CD4-positive, alpha-beta T cell (primary cell): Measurements from ENCODE around the gene MAGEA6. TPM values are rescaled to one million over a fixed set of nuclear protein-coding genes. Genes with fewer than 3 reads are reported as not detected.
"Not testable (repeated sequence)": the region's sequence is repeated elsewhere in the genome, so short reads cannot be mapped to it uniquely, and the experiment has no call there.

Source experiments
- ATAC-seq: fragments of 200-7000 bp; cut with Tn5 transposase; one replicate; pipeline ENCODE4 v1.10.0; 2022; ENCODE audit warnings: mild to moderate bottlenecking; ENCODE audit not compliant: poor library complexity
- CTCF ChIA-PET: fragments of 350-600 bp; sonication (Branson Sonifier 250); formaldehyde crosslinking; loops from one replicate; lab custom pipeline; 2021; ENCODE audit warnings: antibody characterized with exemption, inconsistent platforms; lab: Charles Lee
- POLR2A ChIA-PET: fragments of 350-600 bp; sonication (Branson Sonifier 250); formaldehyde crosslinking; loops from one replicate; lab custom pipeline; 2021; ENCODE audit warnings: antibody characterized with exemption, inconsistent platforms; lab: Charles Lee
- DNase-seq, 14 experiments: peaks; one replicate each; pipeline ENCODE4 v3.0.0-alpha.2; 2013 to 2020; ENCODE audit warnings: mixed read lengths in 2 of 14
- H3K27ac ChIP-seq, 2 donors: one replicate each; pipeline versions ENCODE4 v1.5.1 to v1.7.0; 2013; ENCODE audit warnings: low read length in 2 of 2, low read depth in 1 of 2, mild to moderate bottlenecking in 1 of 2
- H3K27me3 ChIP-seq, 2 experiments: 1 replicate in 1 of 2; 2 replicates in 1 of 2; pipeline versions ENCODE4 v1.6.1 to v1.7.0; 2013; ENCODE audit warnings: low read length in 2 of 2, control low read depth in 1 of 2, mild to moderate bottlenecking in 1 of 2, moderate library complexity in 1 of 2; ENCODE audit not compliant: insufficient read depth in 2 of 2, control insufficient read depth in 1 of 2
- H3K36me3 ChIP-seq: one replicate; pipeline ENCODE4 v1.6.1; 2013; ENCODE audit warnings: low read length, control low read depth; ENCODE audit not compliant: insufficient read depth
- H3K4me1 ChIP-seq: one replicate; pipeline ENCODE4 v1.6.1; 2013; ENCODE audit warnings: low read length, control low read depth; ENCODE audit not compliant: insufficient read depth
- H3K4me3 ChIP-seq: one replicate; pipeline ENCODE4 v1.5.1; 2013; ENCODE audit warnings: mild to moderate bottlenecking, low read length, moderate library complexity
- H3K9me3 ChIP-seq, 2 experiments: 1 replicate in 1 of 2; 2 replicates in 1 of 2; pipeline versions ENCODE4 v1.6.1 to v1.7.0; 2013; ENCODE audit warnings: low read length in 2 of 2, mild to moderate bottlenecking in 2 of 2, control low read depth in 1 of 2, moderate library complexity in 1 of 2; ENCODE audit not compliant: control insufficient read depth in 1 of 2, insufficient read depth in 1 of 2
- H3K27ac Mint-ChIP-seq: one replicate; pipeline ENCODE4 v1.8.0; 2020; ENCODE audit warnings: mixed read lengths
- H3K27me3 Mint-ChIP-seq: one replicate; pipeline ENCODE4 v1.8.0; 2021; ENCODE audit warnings: mixed read lengths
- H3K36me3 Mint-ChIP-seq: one replicate; pipeline ENCODE4 v1.8.0; 2021; ENCODE audit warnings: low read depth, mixed read lengths
- H3K4me1 Mint-ChIP-seq: one replicate; pipeline ENCODE4 v1.8.0; 2021; ENCODE audit warnings: low read depth, mixed read lengths
- H3K4me3 Mint-ChIP-seq: one replicate; pipeline ENCODE4 v1.8.0; 2020; ENCODE audit warnings: mild to moderate bottlenecking, mixed read lengths
- H3K9me3 Mint-ChIP-seq: one replicate; pipeline ENCODE4 v1.8.0; 2020; ENCODE audit warnings: mixed read lengths
- intact Hi-C, 2 experiments: fragments of 100-400 bp; cut with DNase I in 1 of 2; cut with micrococcal nuclease in 1 of 2; formaldehyde crosslinking; loops; one replicate each; pipeline versions ENCODE4 v1.15.1 to v1.9.0; 2023 to 2025; cut with DNase I, micrococcal nuclease
- polyA plus RNA-seq, 2 donors: library from polyadenylated mRNA; unstranded; fragments of 120-200 nt; gene quantifications; one replicate each; pipeline ENCODE4 v1.2.1, GENCODE V29; 2013
- total RNA-seq, 174 experiments: library from RNA in 2 of 174; stranded (reverse) in 2 of 174; gene quantifications; one replicate each; pipeline ENCODE4 v1.2.3 and lab custom pipeline; 2021 to 2026
- TF ChIP-seq, protein P1 (sequence below): fragments of 200-600 bp; IDR thresholded peaks from one replicate; pipeline ENCODE4 v1.8.0; 2022; ENCODE audit warnings: antibody characterized with exemption, mild to moderate bottlenecking

The MAGEA6 gene, protein sequence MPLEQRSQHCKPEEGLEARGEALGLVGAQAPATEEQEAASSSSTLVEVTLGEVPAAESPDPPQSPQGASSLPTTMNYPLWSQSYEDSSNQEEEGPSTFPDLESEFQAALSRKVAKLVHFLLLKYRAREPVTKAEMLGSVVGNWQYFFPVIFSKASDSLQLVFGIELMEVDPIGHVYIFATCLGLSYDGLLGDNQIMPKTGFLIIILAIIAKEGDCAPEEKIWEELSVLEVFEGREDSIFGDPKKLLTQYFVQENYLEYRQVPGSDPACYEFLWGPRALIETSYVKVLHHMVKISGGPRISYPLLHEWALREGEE
- total RNA-seq, result not detected
- not detected for polyA plus RNA-seq (2013, experiment 1 of 2)
- not detected for polyA plus RNA-seq (2013, experiment 2 of 2)
- total RNA-seq (lab: John Stamatoyannopoulos, UW), result 0 to 0.07 (median 0) reads per million in 172 experiments

- intact Hi-C loops, POLR2A ChIA-PET, H3K4me3 ChIP-seq, H3K27ac Mint-ChIP-seq, H3K27me3 ChIP-seq, H3K36me3 ChIP-seq, DNase-seq, CTCF ChIA-PET, H3K4me3 Mint-ChIP-seq, H3K36me3 Mint-ChIP-seq, H3K4me1 ChIP-seq, ATAC-seq, H3K9me3 ChIP-seq, H3K9me3 Mint-ChIP-seq, H3K27ac ChIP-seq, H3K27me3 Mint-ChIP-seq, H3K4me1 Mint-ChIP-seq: not testable (repeated sequence)
Observed at GRCh38 chrX:152769549-152770289, at the start of gene MAGEA6. Gene MAGEA6, minus strand, starts transcription at chrX:152769689. Its CDS starts 2,039 bp downstream, at chrX:152767650.

DNA sequence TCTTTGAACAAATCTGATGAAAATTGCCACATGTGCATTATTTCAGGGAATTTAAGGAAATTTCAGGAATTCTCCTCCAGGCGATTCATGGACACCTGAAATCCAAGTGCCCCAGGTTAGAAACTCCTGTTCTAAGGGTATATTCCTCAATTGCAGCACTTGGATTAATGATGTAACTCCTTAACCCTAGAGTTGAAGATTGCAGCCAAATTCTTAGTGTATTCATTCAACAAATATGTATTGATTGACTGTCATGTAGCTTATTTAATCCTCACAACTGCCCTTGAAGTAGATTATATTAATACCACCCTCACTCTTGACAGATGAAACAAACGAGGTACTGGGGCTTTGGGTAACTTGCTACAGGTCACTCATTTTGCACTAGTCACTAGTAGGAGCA, 49.8 kb upstream of the MAGEA6 start:
- H3K4me3 Mint-ChIP-seq, result no peak overlapping the region
- no peak overlapping the region for H3K27ac Mint-ChIP-seq
- Histone ChIP-seq H3K4me1 (no peaks in the 10 kb centered on the region), H3K9me3 (no peaks in the 10 kb centered on the region), H3K36me3 (no peaks in the 10 kb centered on the region), H3K27me3 (peaks cover 2 to 10% of the 10 kb centered on the region in 2 experiments), H3K27ac (no peak overlapping the region), H3K4me3 (no peak overlapping the region)
- peaks cover 8% of the 10 kb centered on the region for H3K27me3 Mint-ChIP-seq
- intact Hi-C loops, result loop anchor here in 1 of 2 experiments (5.0 kb wide), 1 partner anchor 1667 kb away; no protein-coding TSS in a partner anchor
- H3K9me3 Mint-ChIP-seq, result no peaks in the 10 kb centered on the region
- H3K4me1 Mint-ChIP-seq, result no peaks in the 10 kb centered on the region
- TF ChIP-seq, protein P1, sequence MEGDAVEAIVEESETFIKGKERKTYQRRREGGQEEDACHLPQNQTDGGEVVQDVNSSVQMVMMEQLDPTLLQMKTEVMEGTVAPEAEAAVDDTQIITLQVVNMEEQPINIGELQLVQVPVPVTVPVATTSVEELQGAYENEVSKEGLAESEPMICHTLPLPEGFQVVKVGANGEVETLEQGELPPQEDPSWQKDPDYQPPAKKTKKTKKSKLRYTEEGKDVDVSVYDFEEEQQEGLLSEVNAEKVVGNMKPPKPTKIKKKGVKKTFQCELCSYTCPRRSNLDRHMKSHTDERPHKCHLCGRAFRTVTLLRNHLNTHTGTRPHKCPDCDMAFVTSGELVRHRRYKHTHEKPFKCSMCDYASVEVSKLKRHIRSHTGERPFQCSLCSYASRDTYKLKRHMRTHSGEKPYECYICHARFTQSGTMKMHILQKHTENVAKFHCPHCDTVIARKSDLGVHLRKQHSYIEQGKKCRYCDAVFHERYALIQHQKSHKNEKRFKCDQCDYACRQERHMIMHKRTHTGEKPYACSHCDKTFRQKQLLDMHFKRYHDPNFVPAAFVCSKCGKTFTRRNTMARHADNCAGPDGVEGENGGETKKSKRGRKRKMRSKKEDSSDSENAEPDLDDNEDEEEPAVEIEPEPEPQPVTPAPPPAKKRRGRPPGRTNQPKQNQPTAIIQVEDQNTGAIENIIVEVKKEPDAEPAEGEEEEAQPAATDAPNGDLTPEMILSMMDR, result no peak
- CTCF ChIA-PET, result no interaction called here
- DNase-seq (no peak), ATAC-seq (no peak)
- no peaks in the 10 kb centered on the region for H3K36me3 Mint-ChIP-seq
- POLR2A ChIA-PET, result no interaction called here

GRCh38 chrX:152818356-152818755, 48.9 kb upstream of the MAGEA6 start:
- H3K27me3 Mint-ChIP-seq, result peaks cover 8% of the 10 kb centered on the region
- H3K4me3 Mint-ChIP-seq, result no peak overlapping the region
- ChIA-PET CTCF (no interaction called here), POLR2A (no interaction called here)
- no peaks in the 10 kb centered on the region for H3K4me1 ChIP-seq
- DNase-seq (no peak), ATAC-seq (no peak)
- H3K9me3 Mint-ChIP-seq, result no peaks in the 10 kb centered on the region
- no peak overlapping the region for H3K27ac Mint-ChIP-seq
- TF ChIP-seq, protein P1, result no peak
- no peaks in the 10 kb centered on the region for H3K9me3 ChIP-seq
- peaks cover 4% of the 10 kb centered on the region for H3K4me1 Mint-ChIP-seq
- intact Hi-C loops, result loop anchor here in 1 of 2 experiments (5.0 kb wide), 1 partner anchor 1666 kb away; no protein-coding TSS in a partner anchor
- H3K36me3 ChIP-seq, result no peaks in the 10 kb centered on the region
- H3K27me3 ChIP-seq, result peaks cover 2 to 5% of the 10 kb centered on the region in 2 experiments
- H3K36me3 Mint-ChIP-seq, result no peaks in the 10 kb centered on the region
- H3K27ac ChIP-seq, result no peak overlapping the region
- H3K4me3 ChIP-seq, result no peak overlapping the region
